Brain pericyte (primary cell): ENCODE results near the gene PROX1.

ENCODE experiments used
- DNase-seq: peaks from one replicate; pipeline ENCODE4 v3.0.0-alpha.2; 2012; ENCODE audit warnings: low read depth, low spot score

The PROX1 gene

GRCh38 chr1:214021321-214021720 lies 33.5 kb downstream of the PROX1 start:
- no peak for DNase-seq

- DNase-seq, result no peak
These were observed 34.5 kb downstream of the PROX1 start for GRCh38 chr1:214022229-214022791.

- no peak for DNase-seq
These were observed 35.1 kb downstream of the PROX1 start for GRCh38 chr1:214022810-214023425.

- DNase-seq, result no peak
These were observed 39.2 kb downstream of the PROX1 start for GRCh38 chr1:214026985-214027384.

- no peak for DNase-seq
These were observed 39.7 kb downstream of the PROX1 start for GRCh38 chr1:214027498-214027897.

GRCh38 chr1:214028095-214028494 lies 40.3 kb downstream of the PROX1 start:
- DNase-seq, result no peak

- DNase-seq, result no peak
These were observed 41.1 kb downstream of the PROX1 start for GRCh38 chr1:214028649-214029406.

GRCh38 chr1:214029796-214030195 lies 42.0 kb downstream of the PROX1 start:
- DNase-seq, result no peak

GRCh38 chr1:214031267-214031650 lies 43.5 kb downstream of the PROX1 start:
- DNase-seq, result no peak

- no peak for DNase-seq
These were observed 49.7 kb downstream of the PROX1 start for GRCh38 chr1:214037468-214037867.

GRCh38 chr1:214039394-214040018 lies 51.7 kb downstream of the PROX1 start:
- no peak for DNase-seq

- DNase-seq, result no peak
These were observed 55.4 kb downstream of the PROX1 start for GRCh38 chr1:214043167-214043566.

- DNase-seq, result no peak
These were observed 56.9 kb downstream of the PROX1 start for GRCh38 chr1:214044438-214045214.

GRCh38 chr1:214050513-214051401 lies 63.0 kb downstream of the PROX1 start:
- DNase-seq, result no peak

- DNase-seq, result no peak
These were observed 64.0 kb downstream of the PROX1 start for GRCh38 chr1:214051786-214052185.

GRCh38 chr1:214058076-214058475 lies 70.3 kb downstream of the PROX1 start:
- no peak for DNase-seq

GRCh38 chr1:214066190-214066589 lies 78.4 kb downstream of the PROX1 start:
- no peak for DNase-seq

- no peak for DNase-seq
These were observed 79.2 kb downstream of the PROX1 start for GRCh38 chr1:214066936-214067335.

GRCh38 chr1:214067397-214067796 lies 79.6 kb downstream of the PROX1 start:
- DNase-seq, result no peak

GRCh38 chr1:214067853-214068703 lies 80.3 kb downstream of the PROX1 start:
- DNase-seq, result no peak
